GM21825 (cell line): ENCODE results near the gene PEPD.

Experiments used
- ATAC-seq: cut with Tn5 transposase; IDR thresholded peaks from one replicate; pipeline ENCODE4 v1.9.1; 2021; ENCODE audit warnings: mild to moderate bottlenecking, moderate library complexity; ENCODE audit not compliant: unreplicated experiment

PEPD gene

DNA sequence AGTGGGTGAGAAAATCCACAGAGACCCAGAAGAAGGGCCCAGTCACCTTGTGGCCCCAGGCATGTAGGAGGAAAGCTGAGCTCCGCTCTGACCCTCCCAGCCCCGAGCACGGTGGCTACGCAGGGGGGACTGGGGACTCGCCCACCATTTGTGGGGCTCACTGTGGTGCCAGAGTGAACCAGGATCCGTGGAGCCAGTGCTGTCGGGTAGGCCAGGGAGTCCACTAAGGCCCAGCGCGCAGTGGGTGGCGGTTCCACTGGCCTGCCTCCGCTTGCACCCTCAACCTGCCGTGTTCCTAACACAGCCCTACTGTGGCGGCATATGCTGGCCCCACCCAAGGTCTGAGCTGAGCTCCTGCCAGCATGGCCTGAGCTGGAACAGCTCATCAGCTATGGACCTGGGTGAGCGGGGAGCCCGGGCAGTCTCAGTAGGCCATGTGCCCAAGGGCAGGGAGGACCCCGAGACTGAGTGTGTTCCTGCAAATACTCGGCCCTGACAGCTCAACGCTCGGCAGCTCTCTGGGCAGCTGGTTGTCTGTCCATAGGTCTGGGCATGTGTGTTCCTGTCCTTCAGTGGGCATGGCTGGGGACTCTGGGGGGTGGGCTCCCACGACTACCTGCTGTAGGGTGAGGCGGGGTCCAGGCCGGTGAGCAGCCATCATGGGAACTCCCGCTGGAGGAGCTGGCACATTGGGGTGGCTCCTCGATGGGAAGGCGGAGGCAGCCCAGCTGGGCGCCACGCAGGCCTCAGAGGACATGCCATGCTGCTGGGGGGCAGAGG is 111.5 kb downstream of the PEPD start:
- no peak for ATAC-seq

DNA sequence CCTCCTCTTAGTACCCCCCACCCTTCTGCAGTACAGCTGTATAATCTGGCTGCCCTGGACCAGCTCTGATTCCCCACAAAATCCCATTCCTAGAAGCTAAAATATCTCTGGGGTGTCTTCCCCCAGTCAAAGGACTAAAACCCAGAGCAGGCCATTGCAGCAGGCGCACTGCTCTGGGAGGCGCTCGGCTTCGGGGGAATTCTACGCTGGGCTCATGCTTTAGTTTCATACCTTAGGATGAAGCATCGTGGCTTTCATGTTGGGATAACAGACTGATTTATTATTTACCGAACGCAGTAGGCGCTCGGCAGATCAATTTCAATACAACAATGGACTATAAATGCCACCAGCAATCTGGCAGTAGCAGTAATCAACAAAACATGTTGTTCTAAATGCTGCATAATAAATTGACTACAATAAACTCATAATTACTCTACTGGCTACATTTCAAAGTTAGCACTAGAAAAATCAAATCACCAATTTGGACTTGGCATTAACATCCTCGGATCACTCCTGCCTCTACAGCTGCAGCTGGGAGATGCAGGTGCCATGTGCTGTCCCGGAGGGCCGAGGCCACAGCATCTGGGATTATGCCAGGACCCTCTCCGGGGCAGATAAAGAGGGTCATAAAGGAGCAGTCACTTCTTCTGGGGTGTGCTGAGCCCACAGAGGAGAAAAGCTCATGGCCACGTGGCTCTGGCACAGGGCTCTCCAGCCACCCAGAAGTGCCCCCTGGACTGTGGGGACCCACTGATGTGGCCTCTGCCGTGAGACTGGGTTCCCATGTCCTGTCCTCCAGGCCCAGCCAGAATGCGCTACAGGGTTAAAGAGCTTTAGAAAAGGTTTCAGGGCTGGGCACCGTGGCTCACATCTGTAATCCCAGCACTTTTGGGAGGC is 112.8 kb downstream of the PEPD start:
- no peak for ATAC-seq

DNA sequence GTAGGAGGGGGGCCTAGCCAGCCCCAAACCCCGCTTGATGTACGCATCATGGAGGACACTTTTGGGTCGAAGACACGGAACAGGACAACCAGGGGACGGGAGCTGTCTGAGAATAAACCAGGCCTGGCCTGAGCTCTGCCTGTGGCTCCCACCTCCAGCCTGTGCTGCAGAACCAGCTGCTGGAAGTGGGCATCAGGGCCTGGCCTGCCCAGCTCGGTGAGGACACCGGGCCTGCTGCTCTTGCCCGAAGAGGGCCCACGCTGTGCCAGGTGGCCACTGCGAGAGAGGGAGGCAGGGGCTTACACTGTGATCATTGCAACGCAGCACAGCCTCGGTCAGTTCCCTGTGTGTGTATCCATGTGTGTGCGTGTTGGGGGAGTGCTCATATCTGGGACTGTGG is 113.5 kb downstream of the PEPD start:
- no peak for ATAC-seq

DNA sequence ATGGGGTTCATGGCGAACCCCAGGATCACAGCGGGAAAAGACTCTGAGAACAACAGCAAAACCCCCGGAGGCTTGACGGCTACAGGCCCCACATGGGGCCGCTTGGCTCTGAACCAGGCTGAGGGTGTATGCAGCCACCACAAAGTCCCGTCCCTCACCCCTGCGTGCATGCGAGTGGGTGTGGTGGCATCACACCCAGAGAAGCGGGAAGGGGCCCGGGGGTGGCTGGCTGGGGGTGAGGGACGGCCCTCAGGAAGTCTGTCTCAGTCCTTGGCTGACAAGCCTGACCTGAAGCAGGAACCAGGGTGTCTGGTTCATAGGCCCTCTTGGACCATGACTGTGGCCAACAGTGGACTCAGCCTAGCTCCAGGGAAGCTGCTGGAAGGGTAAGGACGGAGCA is 113.9 kb downstream of the PEPD start:
- ATAC-seq: no peak

GRCh38 chr19:33407140-33407551 is 114.4 kb downstream of the PEPD start:
- no peak for ATAC-seq

DNA sequence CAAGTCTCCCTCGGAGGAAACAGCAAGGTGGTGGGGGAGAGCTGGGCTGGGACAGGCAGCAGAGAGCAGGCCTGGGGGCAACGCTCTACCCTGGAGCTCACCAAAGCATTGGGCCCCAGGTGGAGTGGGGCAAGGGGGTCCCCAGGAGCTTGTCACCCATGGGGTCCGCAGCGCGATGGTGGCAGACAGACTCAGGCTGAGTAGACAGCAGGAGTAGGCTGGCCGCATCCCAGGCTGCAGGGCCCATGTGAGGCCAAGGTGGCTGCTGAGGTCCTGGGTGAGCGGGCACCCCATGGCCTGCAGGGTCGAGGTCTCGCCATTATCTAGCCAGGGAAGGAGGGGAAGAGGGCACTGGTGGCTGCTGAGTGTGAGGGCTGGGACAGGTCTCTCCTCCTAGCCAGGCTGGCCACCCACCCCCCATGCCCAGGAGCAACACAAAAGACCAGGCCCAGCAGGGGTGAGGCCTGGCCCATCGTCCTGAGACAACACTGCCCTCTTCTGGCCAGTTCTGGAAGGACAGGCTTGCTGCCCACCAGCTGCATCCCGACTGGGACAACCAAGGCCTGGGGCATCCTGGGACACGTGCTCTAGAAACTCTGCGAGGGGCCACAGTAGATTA is 115.0 kb downstream of the PEPD start:
- no peak for ATAC-seq

DNA sequence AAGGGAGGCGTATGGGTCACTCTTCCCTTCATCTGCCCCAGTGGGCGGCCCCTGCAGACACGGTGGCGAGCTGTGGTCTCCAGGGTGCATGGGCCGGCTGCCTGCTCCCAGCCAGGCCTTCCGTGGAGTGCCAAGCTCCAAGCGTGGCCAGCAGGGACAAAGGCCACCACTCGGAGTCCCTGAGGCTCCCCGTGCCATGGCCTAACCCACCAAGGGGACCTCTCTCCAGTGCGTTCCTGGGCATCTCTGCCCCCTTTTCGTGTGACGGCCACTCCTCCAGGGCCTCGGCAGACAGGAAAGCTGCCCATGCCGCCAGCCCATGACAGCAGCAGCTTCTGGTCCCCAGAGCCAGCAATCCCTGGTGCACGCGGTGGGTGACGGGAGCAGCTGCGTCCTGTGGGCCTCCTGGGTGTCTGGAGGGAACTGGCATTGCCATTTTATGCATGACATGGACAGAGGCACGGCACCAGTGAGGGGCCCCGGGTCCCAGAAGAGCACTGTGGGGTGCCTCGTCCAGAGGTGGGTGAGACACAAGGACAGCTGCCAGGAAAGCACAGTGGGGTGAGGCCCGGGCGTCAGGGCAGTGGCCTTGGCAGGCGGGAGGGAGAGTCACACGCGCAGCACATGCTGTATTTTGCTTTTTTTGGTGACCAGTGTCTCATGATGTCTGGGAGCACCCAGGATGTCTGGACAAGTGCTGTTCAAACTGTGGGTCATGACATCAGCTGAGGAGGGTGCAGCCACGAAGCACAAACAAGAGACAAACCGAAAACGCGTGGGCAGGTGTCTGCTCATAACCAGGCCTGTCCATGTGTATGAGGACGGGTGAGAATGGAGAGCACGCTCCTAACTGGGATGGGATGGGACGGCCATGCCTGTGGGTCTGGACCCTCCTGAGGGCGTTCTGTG is 115.8 kb downstream of the PEPD start:
- ATAC-seq: no peak

DNA sequence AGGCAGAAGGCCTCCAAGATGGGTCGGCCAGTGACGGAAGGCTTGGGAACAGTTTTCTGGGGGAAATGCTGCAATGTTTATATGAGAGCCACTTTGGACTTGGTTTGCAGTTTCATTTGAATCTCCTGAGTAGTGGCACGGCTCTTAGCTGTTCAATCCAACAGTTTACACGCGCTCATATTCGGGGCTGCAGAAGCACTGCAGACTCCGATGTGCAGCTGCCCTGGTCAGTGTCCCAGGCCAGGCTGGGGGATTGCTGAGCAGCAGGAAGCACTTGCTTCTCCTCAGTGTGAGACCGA is 116.4 kb downstream of the PEPD start:
- ATAC-seq: no peak

DNA sequence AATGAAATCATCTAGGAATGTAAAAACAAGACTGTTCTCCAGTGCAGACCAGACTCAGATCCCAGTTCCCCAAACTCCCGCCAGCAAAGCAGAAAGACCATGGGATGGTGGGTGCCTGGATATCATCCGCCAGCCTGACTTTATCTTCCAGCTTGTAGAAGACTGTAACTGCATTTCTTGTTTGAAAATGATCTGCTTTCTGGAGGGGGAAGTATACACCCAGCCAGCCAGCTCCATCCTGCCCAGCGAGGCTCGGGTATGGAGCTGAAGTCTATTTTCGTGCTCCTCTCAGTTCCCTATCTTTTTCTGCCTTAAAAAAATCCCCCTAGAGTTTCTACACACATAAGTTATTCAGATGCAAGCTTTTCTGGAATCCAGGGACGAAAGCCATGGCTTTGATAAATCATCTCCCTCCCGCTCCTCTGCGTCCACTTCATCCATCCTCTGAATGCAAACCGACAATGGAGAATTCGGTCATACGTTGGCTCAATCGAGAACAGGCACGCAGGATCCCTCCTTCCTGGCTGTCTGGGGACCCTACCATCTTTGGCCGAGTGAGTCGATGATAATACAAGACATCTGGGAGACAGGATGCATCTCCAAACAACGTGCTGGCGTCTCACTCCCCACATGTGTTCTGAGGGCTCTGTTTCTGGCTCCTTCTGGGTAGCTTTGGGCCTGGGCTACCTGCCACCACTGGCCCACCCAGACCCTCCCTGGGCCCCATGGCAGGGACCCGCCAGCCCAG is 116.9 kb downstream of the PEPD start:
- no peak for ATAC-seq

- no peak for ATAC-seq
Observed at GRCh38 chr19:33403973-33404304, 117.7 kb downstream of the PEPD start.

GRCh38 chr19:33403221-33403972 is 118.2 kb downstream of the PEPD start:
- ATAC-seq: no peak

DNA sequence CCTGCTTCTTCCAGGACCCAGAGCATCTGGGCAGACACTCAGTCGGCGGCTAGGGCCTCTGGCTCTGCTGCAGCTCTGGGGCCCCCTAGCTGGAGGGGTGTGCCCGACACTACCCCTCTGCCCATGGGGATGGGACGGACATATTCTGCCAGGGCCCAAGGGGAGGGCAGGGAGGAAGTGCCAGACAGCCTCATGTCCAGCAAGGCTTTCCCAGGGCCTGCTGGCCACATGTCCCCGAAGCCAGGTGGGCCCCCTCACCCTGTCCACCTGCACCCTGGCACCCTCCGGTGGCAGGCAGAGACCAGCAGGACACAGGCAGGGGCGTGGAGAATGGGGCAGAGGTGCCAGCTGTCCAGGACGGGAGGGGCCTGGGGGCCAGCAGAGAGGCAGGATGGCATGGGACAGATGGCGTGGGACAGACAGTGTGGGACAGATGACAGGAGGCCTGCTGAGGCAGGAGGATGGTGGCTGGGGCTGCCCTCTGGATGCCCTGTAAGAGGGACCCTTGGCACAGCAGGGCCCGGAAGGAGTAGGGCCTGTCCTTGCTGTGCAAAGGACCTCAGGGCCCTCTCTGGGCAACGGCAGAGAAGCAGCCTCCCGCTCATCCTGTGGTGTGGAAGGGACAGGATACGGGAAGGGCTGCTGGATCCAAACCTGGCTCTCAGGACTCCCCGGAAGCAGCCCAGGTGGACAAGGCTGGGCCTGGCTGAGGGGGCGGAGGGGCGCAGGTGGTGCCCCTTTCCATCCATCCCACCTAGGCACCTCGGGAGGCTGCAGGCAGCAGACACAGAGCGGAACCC is 119.0 kb downstream of the PEPD start:
- ATAC-seq: no peak

GRCh38 chr19:33401683-33402420 is 119.7 kb downstream of the PEPD start:
- no peak for ATAC-seq

DNA sequence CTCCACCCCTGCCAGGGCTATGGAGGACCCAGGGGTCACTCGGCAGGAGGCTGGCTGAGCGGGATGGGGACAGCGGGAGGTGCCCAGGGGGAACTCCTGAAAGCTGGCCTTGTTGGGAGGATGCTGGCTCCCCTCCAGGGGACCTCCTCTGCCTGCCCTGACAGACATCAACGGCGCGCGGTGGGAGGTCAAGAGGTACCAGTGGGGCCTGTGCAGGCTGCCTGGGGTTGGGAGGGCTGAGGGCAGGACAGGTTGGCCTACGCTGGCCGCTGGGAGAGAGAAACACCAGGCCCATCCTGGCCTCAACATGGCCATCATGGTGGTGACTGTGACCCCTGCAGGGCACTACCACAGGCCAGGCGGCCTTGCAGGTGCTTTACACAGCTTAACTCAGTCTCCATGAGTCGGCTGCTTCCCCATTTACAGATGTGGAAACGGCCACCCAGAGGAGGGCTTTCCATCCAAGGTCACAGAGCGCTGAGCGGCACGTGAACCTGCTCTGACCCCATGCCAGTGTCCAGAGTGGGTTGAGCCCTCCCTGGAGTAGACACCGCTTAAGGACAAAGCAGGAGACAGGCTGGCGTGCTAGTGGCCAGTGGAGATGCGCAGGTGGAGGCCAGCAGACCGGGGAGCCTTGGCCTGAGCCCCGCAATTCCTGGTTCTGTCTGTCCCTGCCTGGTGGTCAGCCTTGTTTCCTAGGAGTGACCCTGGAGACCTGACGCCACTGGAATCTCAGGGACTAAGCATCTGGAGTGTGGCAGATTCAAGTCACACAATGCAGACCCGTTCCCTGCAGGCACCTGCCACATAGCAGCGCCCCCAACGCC is 120.5 kb downstream of the PEPD start:
- ATAC-seq: no peak

GRCh38 chr19:33399745-33400681 is 121.6 kb downstream of the PEPD start:
- no peak for ATAC-seq

- ATAC-seq: no peak
Observed at GRCh38 chr19:33399081-33399744, 122.4 kb downstream of the PEPD start.
